Tibial artery (tissue), 4 donors: ENCODE measurements around the gene SEMA6A.

ENCODE experiments used
- DNase-seq, 2 donors: peaks; one replicate each; pipeline ENCODE4 v3.0.0-alpha.2; 2019
- H3K27ac ChIP-seq, 2 donors: fragments of 200-600 bp; sonication (generic) in 1 of 2; 1 replicate in 1 of 2; 2 replicates in 1 of 2; pipeline ENCODE4 v1.5.1; 2018 to 2019; ENCODE audit warnings: mild to moderate bottlenecking in 1 of 2
- H3K27me3 ChIP-seq, 2 donors: fragments of 200-600 bp; sonication (generic) in 1 of 2; one replicate each; pipeline versions ENCODE4 v1.5.1 to v1.6.0; 2016 to 2019
- H3K36me3 ChIP-seq, 3 donors: fragments of 200-600 bp; sonication (generic) in 2 of 3; one replicate each; pipeline ENCODE4 v1.5.1; 2016 to 2019; ENCODE audit warnings: mild to moderate bottlenecking in 2 of 3
- H3K4me1 ChIP-seq, 4 donors: fragments of 200-600 bp; sonication (generic) in 2 of 4; 1 replicate in 3 of 4; 2 replicates in 1 of 4; pipeline ENCODE4 v1.5.1; 2016 to 2019
- H3K4me3 ChIP-seq, 2 donors: fragments of 200-600 bp; sonication (generic) in 1 of 2; 1 replicate in 1 of 2; 2 replicates in 1 of 2; pipeline ENCODE4 v1.5.1; 2018 to 2019; ENCODE audit warnings: mild to moderate bottlenecking in 2 of 2
- H3K9me3 ChIP-seq, 3 donors: fragments of 200-600 bp; sonication (generic) in 1 of 3; one replicate each; pipeline ENCODE4 v1.5.1; 2016 to 2019
- CTCF ChIP-seq, 2 experiments: fragments of 200-600 bp in 1 of 2; fragments of 450-650 bp in 1 of 2; IDR thresholded peaks; one replicate each; pipeline ENCODE4 v1.5.1; 2017 to 2019; ENCODE audit warnings: antibody characterized with exemption in 2 of 2, mild to moderate bottlenecking in 1 of 2, moderate library complexity in 1 of 2
- intact Hi-C: fragments of 100-400 bp; cut with DNase I; formaldehyde crosslinking; loops from one replicate; pipeline ENCODE4 v1.15.0; 2023; ENCODE audit warnings: low total_unique reads

SEMA6A gene

GRCh38 chr5:116455061-116455460, 119.6 kb downstream of the SEMA6A start:
- intact Hi-C loops = no loop called here

GRCh38 chr5:116454417-116454927, 120.2 kb downstream of the SEMA6A start:
- Histone ChIP-seq H3K4me3 (no peak overlapping the region), H3K9me3 (no peaks in the 10 kb centered on the region), H3K36me3 (no peaks in the 10 kb centered on the region), H3K4me1 (peaks cover 0 to 7% (median 0%) of the 10 kb centered on the region in 4 donors), H3K27ac (no peak overlapping the region), H3K27me3 (no peaks in the 10 kb centered on the region)
- intact Hi-C loops = no loop called here
- DNase-seq = peak in 1 of 2 donors; percentile 34
- no peak for TF ChIP-seq CTCF (IDR thresholded peaks at IDR 0.05)

More at GRCh38 chr5:116455061-116455460, 119.6 kb downstream of the SEMA6A start:
- H3K27me3 ChIP-seq = no peaks in the 10 kb centered on the region
- no peak for TF ChIP-seq CTCF (IDR thresholded peaks at IDR 0.05)
- H3K4me1 ChIP-seq = peaks cover 0 to 7% (median 0%) of the 10 kb centered on the region in 4 donors
- H3K36me3 ChIP-seq = no peaks in the 10 kb centered on the region
- H3K4me3 ChIP-seq = no peak overlapping the region
- H3K9me3 ChIP-seq = no peaks in the 10 kb centered on the region
- no peak for DNase-seq
- H3K27ac ChIP-seq = no peak overlapping the region

GRCh38 chr5:116453988-116454411, 120.6 kb downstream of the SEMA6A start:
- H3K9me3 ChIP-seq = no peaks in the 10 kb centered on the region
- TF ChIP-seq CTCF (IDR thresholded peaks at IDR 0.05) = no peak
- peaks cover 0 to 7% (median 0%) of the 10 kb centered on the region in 4 donors for H3K4me1 ChIP-seq
- H3K4me3 ChIP-seq = no peak overlapping the region
- DNase-seq = no peak
- no peaks in the 10 kb centered on the region for H3K27me3 ChIP-seq
- intact Hi-C loops = no loop called here
- H3K36me3 ChIP-seq = no peaks in the 10 kb centered on the region
- H3K27ac ChIP-seq = no peak overlapping the region

- DNase-seq = no peak
- Histone ChIP-seq H3K9me3 (no peaks in the 10 kb centered on the region), H3K4me3 (no peak overlapping the region), H3K36me3 (peaks cover 0 to under 1% (median 0%) of the 10 kb centered on the region in 3 donors), H3K4me1 (peaks cover 0 to 7% (median 0%) of the 10 kb centered on the region in 4 donors), H3K27ac (no peak overlapping the region), H3K27me3 (no peaks in the 10 kb centered on the region)
- TF ChIP-seq CTCF (IDR thresholded peaks at IDR 0.05) = no peak
- intact Hi-C loops = no loop called here
Observed at GRCh38 chr5:116452774-116453368, 121.8 kb downstream of the SEMA6A start.

GRCh38 chr5:116451905-116452450, 122.6 kb downstream of the SEMA6A start:
- H3K27me3 ChIP-seq = no peaks in the 10 kb centered on the region
- DNase-seq = no peak
- H3K4me1 ChIP-seq = peaks cover 0 to 7% (median 0%) of the 10 kb centered on the region in 4 donors
- H3K36me3 ChIP-seq = peaks cover 0 to 10% (median 9%) of the 10 kb centered on the region in 3 donors
- intact Hi-C loops = no loop called here
- H3K27ac ChIP-seq = no peak overlapping the region
- no peak for TF ChIP-seq CTCF (IDR thresholded peaks at IDR 0.05)
- no peak overlapping the region for H3K4me3 ChIP-seq
- H3K9me3 ChIP-seq = no peaks in the 10 kb centered on the region
